MM.1S (cell line): ENCODE measurements around the gene DNAAF3.
"Not testable (repeated sequence)": the region's sequence is repeated elsewhere in the genome, so short reads cannot be mapped to it uniquely, and the experiment has no call there.

ENCODE experiments used
- DNase-seq: peaks from one replicate; pipeline ENCODE4 v3.0.0-alpha.2; 2015
- H2AFZ ChIP-seq: fragments of 300-600 bp; sonication (generic); 2 replicates; pipeline ENCODE4 v1.6.0; 2016; ENCODE audit warnings: antibody characterized with exemption, low read length
- H3F3A ChIP-seq: fragments of 300-600 bp; sonication (generic); 2 replicates; pipeline ENCODE4 v1.6.1; 2016; ENCODE audit warnings: mild to moderate bottlenecking, antibody characterized with exemption, low read length, moderate library complexity, mixed read lengths; ENCODE audit not compliant: insufficient read depth
- H3K27ac ChIP-seq: fragments of 300-600 bp; sonication (generic); 2 replicates; pipeline ENCODE4 v1.5.1; 2016; ENCODE audit warnings: mild to moderate bottlenecking, low read length
- H3K27me3 ChIP-seq: fragments of 300-600 bp; sonication (generic); replicated peaks from 2 replicates; pipeline ENCODE4 v1.6.0; 2016; ENCODE audit warnings: low read length; ENCODE audit not compliant: insufficient read depth
- H3K36me3 ChIP-seq: fragments of 300-600 bp; sonication (generic); replicated peaks from 2 replicates; pipeline ENCODE4 v1.6.1; 2016; ENCODE audit warnings: mild to moderate bottlenecking, low read length, mixed read lengths; ENCODE audit not compliant: insufficient read depth
- H3K4me1 ChIP-seq: fragments of 300-600 bp; sonication (generic); 2 replicates; pipeline ENCODE4 v1.6.1; 2016; ENCODE audit warnings: low read length, mixed read lengths
- H3K4me2 ChIP-seq: fragments of 300-600 bp; sonication (generic); 2 replicates; pipeline ENCODE4 v1.6.0; 2016; ENCODE audit warnings: low read depth, low read length
- H3K4me3 ChIP-seq: fragments of 300-600 bp; sonication (generic); 2 replicates; pipeline ENCODE4 v1.5.1; 2016; ENCODE audit warnings: low read length, mixed read lengths
- H3K79me2 ChIP-seq: fragments of 300-600 bp; sonication (generic); 2 replicates; pipeline ENCODE4 v1.6.1; 2016; ENCODE audit warnings: mixed run types, low read length, mixed read lengths
- H3K9ac ChIP-seq: fragments of 300-600 bp; sonication (generic); 2 replicates; pipeline ENCODE4 v1.6.1; 2016; ENCODE audit warnings: low read length, mixed read lengths
- H3K9me2 ChIP-seq: fragments of 300-600 bp; sonication (generic); replicated peaks from 2 replicates; pipeline ENCODE4 v1.6.1; 2016; ENCODE audit warnings: mild to moderate bottlenecking, low read length, mixed read lengths; ENCODE audit not compliant: insufficient read depth
- H3K9me3 ChIP-seq: fragments of 300-600 bp; sonication (generic); replicated peaks from 2 replicates; pipeline ENCODE4 v1.6.1; 2016; ENCODE audit warnings: mild to moderate bottlenecking, low read length, mixed read lengths; ENCODE audit not compliant: insufficient read depth
- H4K20me1 ChIP-seq: fragments of 300-600 bp; sonication (generic); 2 replicates; pipeline ENCODE4 v1.6.1; 2016; ENCODE audit warnings: mild to moderate bottlenecking, low read length, moderate library complexity, mixed read lengths; ENCODE audit not compliant: insufficient read depth
- CTCF ChIP-seq: fragments of 300-600 bp; sonication (generic); IDR thresholded peaks from 2 replicates; pipeline ENCODE4 v1.5.1; 2016; ENCODE audit warnings: antibody characterized with exemption, low read length, mixed read lengths
- EZH2 ChIP-seq: fragments of 300-600 bp; sonication (generic); optimal IDR thresholded peaks from 2 replicates; pipeline ENCODE3; 2017; ENCODE audit warnings: low read depth, mild to moderate bottlenecking, antibody characterized with exemption, low read length, mixed read lengths
- EZH2phosphoT487 ChIP-seq: fragments of 300-600 bp; sonication (generic); IDR thresholded peaks from 2 replicates; pipeline ENCODE4 v1.6.1; 2018; ENCODE audit warnings: antibody characterized with exemption, low read length

Gene DNAAF3

GRCh38 chr19:55173186-55173713, 6.8 kb upstream of the DNAAF3 start:
- DNase-seq: no peak
- Histone ChIP-seq H3K79me2 (no peaks in the 10 kb centered on the region), H3K27me3 (peaks cover 99% of the 10 kb centered on the region), H3K9me2 (no peaks in the 10 kb centered on the region), H3K9ac (no peak overlapping the region), H3F3A (no peaks in the 10 kb centered on the region), H3K4me3 (no peak overlapping the region), H3K4me1 (no peaks in the 10 kb centered on the region), H3K27ac (no peak overlapping the region), H3K36me3 (no peaks in the 10 kb centered on the region), H4K20me1 (no peaks in the 10 kb centered on the region), H3K9me3 (no peaks in the 10 kb centered on the region), H2AFZ (no peak overlapping the region), H3K4me2 (no peak overlapping the region)
- TF ChIP-seq CTCF (no peak), EZH2 (no peak), EZH2phosphoT487 (no peak)

- H3K9ac ChIP-seq: no peak overlapping the region
- no peaks in the 10 kb centered on the region for H3K9me3 ChIP-seq
- H3K27ac ChIP-seq: no peak overlapping the region
- no peak overlapping the region for H3K4me3 ChIP-seq
- no peaks in the 10 kb centered on the region for H4K20me1 ChIP-seq
- no peak overlapping the region for H2AFZ ChIP-seq
- H3F3A ChIP-seq: no peaks in the 10 kb centered on the region
- H3K9me2 ChIP-seq: no peaks in the 10 kb centered on the region
- peaks cover 97% of the 10 kb centered on the region for H3K27me3 ChIP-seq
- no peak for DNase-seq
- H3K36me3 ChIP-seq: no peaks in the 10 kb centered on the region
- H3K4me2 ChIP-seq: no peak overlapping the region
- H3K4me1 ChIP-seq: no peaks in the 10 kb centered on the region
- no peaks in the 10 kb centered on the region for H3K79me2 ChIP-seq
- TF ChIP-seq EZH2 (no peak), CTCF (no peak), EZH2phosphoT487 (no peak)
Measured at GRCh38 chr19:55172741-55173140, 6.3 kb upstream of the DNAAF3 start.

GRCh38 chr19:55172318-55172717, 5.9 kb upstream of the DNAAF3 start:
- peaks cover 97% of the 10 kb centered on the region for H3K27me3 ChIP-seq
- H3K79me2 ChIP-seq, H3K9ac ChIP-seq, H4K20me1 ChIP-seq, H3K9me2 ChIP-seq, H3K27ac ChIP-seq, H3F3A ChIP-seq, H3K4me2 ChIP-seq, DNase-seq, H2AFZ ChIP-seq, H3K9me3 ChIP-seq, H3K4me3 ChIP-seq, H3K36me3 ChIP-seq, H3K4me1 ChIP-seq: not testable (repeated sequence)

GRCh38 chr19:55171440-55171839, 5.0 kb upstream of the DNAAF3 start:
- H3K27ac ChIP-seq: no peak overlapping the region
- H3K4me3 ChIP-seq: no peak overlapping the region
- H3K9me3 ChIP-seq: no peaks in the 10 kb centered on the region
- H3K9ac ChIP-seq: no peak overlapping the region
- H3K27me3 ChIP-seq: peaks cover 92% of the 10 kb centered on the region
- H4K20me1 ChIP-seq: no peaks in the 10 kb centered on the region
- no peaks in the 10 kb centered on the region for H3K9me2 ChIP-seq
- H2AFZ ChIP-seq: no peak overlapping the region
- no peak for DNase-seq
- no peak for TF ChIP-seq EZH2
- no peak for TF ChIP-seq CTCF
- no peak for TF ChIP-seq EZH2phosphoT487
- H3K36me3 ChIP-seq: no peaks in the 10 kb centered on the region
- peaks cover 4% of the 10 kb centered on the region; the same call in 1 of the 2 replicates for H3K4me1 ChIP-seq
- H3F3A ChIP-seq: no peaks in the 10 kb centered on the region
- no peaks in the 10 kb centered on the region for H3K79me2 ChIP-seq
- H3K4me2 ChIP-seq: no peak overlapping the region
